H9 (cell line): ENCODE measurements around the gene STC2. TPM values are rescaled to one million over a fixed set of nuclear protein-coding genes. Genes with fewer than 3 reads are reported as not detected.

Experiments used
- DNase-seq: peaks from one replicate; pipeline ENCODE4 v3.0.0-alpha.2; 2017
- H2AFZ ChIP-seq: one replicate; pipeline ENCODE4 v1.6.1; 2013; ENCODE audit warnings: mild to moderate bottlenecking, low read length, control low read depth, moderate library complexity
- H2AK5ac ChIP-seq: 2 replicates; pipeline ENCODE4 v1.6.1; 2013; ENCODE audit warnings: low read length, control low read depth, mixed read lengths; ENCODE audit not compliant: insufficient read length
- H2BK120ac ChIP-seq: one replicate; pipeline ENCODE4 v1.6.1; 2013; ENCODE audit warnings: low read depth, mild to moderate bottlenecking, low read length, control low read depth, inconsistent platforms; ENCODE audit not compliant: poor library complexity, severe bottlenecking
- H2BK12ac ChIP-seq: 2 replicates; pipeline ENCODE4 v1.6.1; 2013; ENCODE audit warnings: low read length, control low read depth, mixed read lengths, low read depth; ENCODE audit not compliant: insufficient read length
- H2BK15ac ChIP-seq: 2 replicates; pipeline ENCODE4 v1.6.1; 2013; ENCODE audit warnings: low read depth, low read length, control low read depth
- H2BK20ac ChIP-seq: one replicate; pipeline ENCODE4 v1.6.1; 2013; ENCODE audit warnings: low read depth, mild to moderate bottlenecking, low read length, control low read depth, inconsistent platforms; ENCODE audit not compliant: poor library complexity, severe bottlenecking
- H2BK5ac ChIP-seq: 2 replicates; pipeline ENCODE4 v1.6.1; 2013; ENCODE audit warnings: low read length, control low read depth, mixed read lengths; ENCODE audit not compliant: insufficient read length
- H3K14ac ChIP-seq: 2 replicates; pipeline ENCODE4 v1.6.1; 2013; ENCODE audit warnings: low read length, control low read depth; ENCODE audit not compliant: insufficient read depth
- H3K18ac ChIP-seq: 2 replicates; pipeline ENCODE4 v1.6.1; 2013; ENCODE audit warnings: low read depth, mild to moderate bottlenecking, mixed read lengths, low read length, control low read depth; ENCODE audit not compliant: insufficient read length
- H3K23ac ChIP-seq: 2 replicates; pipeline ENCODE4 v1.6.1; 2013; ENCODE audit warnings: low read length, control low read depth, mixed read lengths, low read depth; ENCODE audit not compliant: insufficient read length
- H3K23me2 ChIP-seq: 2 replicates; pipeline ENCODE4 v1.6.1; 2013; ENCODE audit warnings: low read depth, mild to moderate bottlenecking, mixed read lengths, low read length, control low read depth; ENCODE audit not compliant: insufficient read length, poor library complexity, severe bottlenecking
- H3K27ac ChIP-seq: 2 replicates; pipeline ENCODE4 v1.5.1; 2013; ENCODE audit warnings: low read length, control low read depth, mixed read lengths, low read depth; ENCODE audit not compliant: insufficient read length
- H3K27me3 ChIP-seq: 2 replicates; pipeline ENCODE4 v1.6.1; 2013; ENCODE audit warnings: low read length, control low read depth, inconsistent platforms; ENCODE audit not compliant: insufficient read depth
- H3K4ac ChIP-seq: 2 replicates; pipeline ENCODE4 v1.6.1; 2013; ENCODE audit warnings: low read depth, mild to moderate bottlenecking, control low read depth, inconsistent platforms, low read length, moderate library complexity
- H3K4me1 ChIP-seq: 2 replicates; pipeline ENCODE4 v1.6.1; 2013; ENCODE audit warnings: low read length, control low read depth, inconsistent platforms; ENCODE audit not compliant: insufficient read depth
- H3K4me2 ChIP-seq: 2 replicates; pipeline ENCODE4 v1.6.1; 2013; ENCODE audit warnings: low read length, control low read depth, mixed read lengths; ENCODE audit not compliant: insufficient read length, insufficient read depth
- H3K56ac ChIP-seq: 2 replicates; pipeline ENCODE4 v1.6.1; 2013; ENCODE audit warnings: low read depth, mild to moderate bottlenecking, mixed read lengths, low read length, control low read depth; ENCODE audit not compliant: insufficient read length
- H3K79me1 ChIP-seq: 2 replicates; pipeline ENCODE4 v1.6.1; 2013; ENCODE audit warnings: low read depth, mild to moderate bottlenecking, moderate library complexity, low read length, control low read depth, inconsistent platforms; ENCODE audit not compliant: insufficient read depth, poor library complexity, severe bottlenecking
- H3K79me2 ChIP-seq: 2 replicates; pipeline ENCODE4 v1.6.1; 2013; ENCODE audit warnings: low read length, control low read depth, inconsistent platforms; ENCODE audit not compliant: insufficient read depth
- H3K9ac ChIP-seq: 2 replicates; pipeline ENCODE4 v1.6.1; 2013; ENCODE audit warnings: low read length, control low read depth, mixed read lengths; ENCODE audit not compliant: insufficient read length; ENCODE audit errors: extremely low read depth
- H3K9me3 ChIP-seq: one replicate; pipeline ENCODE4 v1.6.1; 2013; ENCODE audit warnings: low read depth, low read length, inconsistent platforms; ENCODE audit not compliant: control insufficient read depth
- H3T11ph ChIP-seq: one replicate; pipeline ENCODE4 v1.6.1; 2013; ENCODE audit warnings: mild to moderate bottlenecking, low read length, control low read depth, inconsistent platforms
- H4K20me1 ChIP-seq: one replicate; pipeline ENCODE4 v1.6.1; 2013; ENCODE audit not compliant: control insufficient read depth, insufficient read length, insufficient read depth
- H4K5ac ChIP-seq: 2 replicates; pipeline ENCODE4 v1.6.1; 2013; ENCODE audit warnings: low read depth, mild to moderate bottlenecking, mixed read lengths, low read length, control low read depth; ENCODE audit not compliant: insufficient read length
- H4K8ac ChIP-seq: replicated peaks from 2 replicates; pipeline ENCODE4 v1.6.1; 2013; ENCODE audit warnings: low read length, control low read depth, mixed read lengths, low read depth; ENCODE audit not compliant: insufficient read length
- H4K91ac ChIP-seq: 2 replicates; pipeline ENCODE4 v1.6.1; 2013; ENCODE audit warnings: low read depth, mild to moderate bottlenecking, moderate library complexity, mixed read lengths, low read length, control low read depth; ENCODE audit not compliant: insufficient read length
- H3K27ac Mint-ChIP-seq, 3 experiments: 2 replicates in 2 of 3; 3 replicates in 1 of 3; pipeline ENCODE4 v1.8.0; 2020 to 2021; ENCODE audit warnings: mixed read lengths in 3 of 3, mild to moderate bottlenecking in 1 of 3, moderate library complexity in 1 of 3
- H3K27me3 Mint-ChIP-seq: 2 replicates; pipeline ENCODE4 v1.8.0; 2021; ENCODE audit warnings: low read depth, mild to moderate bottlenecking, moderate library complexity, mixed read lengths
- H3K36me3 Mint-ChIP-seq, 3 experiments: 2 replicates in 2 of 3; 3 replicates in 1 of 3; pipeline ENCODE4 v1.8.0; 2020 to 2021; ENCODE audit warnings: low read depth in 3 of 3, mixed read lengths in 3 of 3; ENCODE audit not compliant: insufficient read depth in 1 of 3
- H3K4me1 Mint-ChIP-seq, 2 experiments: 2 replicates each; pipeline ENCODE4 v1.8.0; 2020; ENCODE audit warnings: mixed read lengths in 2 of 2
- H3K4me3 Mint-ChIP-seq, 2 experiments: 2 replicates in 1 of 2; 3 replicates in 1 of 2; pipeline ENCODE4 v1.8.0; 2020 to 2021; ENCODE audit warnings: mild to moderate bottlenecking in 2 of 2, mixed read lengths in 2 of 2, moderate library complexity in 1 of 2
- H3K9me3 Mint-ChIP-seq, 2 experiments: 2 replicates in 1 of 2; 3 replicates in 1 of 2; pipeline ENCODE4 v1.8.0; 2020; ENCODE audit warnings: mild to moderate bottlenecking in 2 of 2, mixed read lengths in 2 of 2, moderate library complexity in 1 of 2
- CTCF ChIP-seq: fragments of 200-600 bp; sonication (generic); conservative IDR thresholded peaks from 3 replicates; pipeline ENCODE4 v1.8.0; 2021; ENCODE audit warnings: antibody characterized with exemption, mild to moderate bottlenecking
- WGBS: extraction: QIAGEN DNeasy Blood & Tissue Kit; methylation state at CpG from one replicate; pipeline ENCODE4 v1.1.7; 2013; ENCODE audit warnings: missing lambda C conversion rate, low lambda C conversion rate, mixed read lengths; ENCODE audit not compliant: insufficient read length; ENCODE audit errors: extremely low coverage; 5-methylcytosine and 5-hydroxymethylcytosine counted together
- total RNA-seq: library from RNA; stranded (reverse); gene quantifications from 2 replicates; pipeline ENCODE4 v1.2.1, GENCODE V29; 2021

The STC2 gene
- total RNA-seq, 1 experiment from 2014 or later: 77.7 TPM

GRCh38 chr5:173339286-173339685 is 11.1 kb upstream of the STC2 start:
- Histone ChIP-seq H4K91ac (no peak overlapping the region), H4K20me1 (no peaks in the 10 kb centered on the region), H2AFZ (no peak overlapping the region), H2BK5ac (no peak overlapping the region), H3K79me1 (no peaks in the 10 kb centered on the region), H4K5ac (no peak overlapping the region), H3K4ac (no peak overlapping the region), H2BK12ac (no peak overlapping the region), H3K4me2 (no peak overlapping the region), H3K23me2 (no peaks in the 10 kb centered on the region), H2AK5ac (no peak overlapping the region), H2BK15ac (no peak overlapping the region), H3K14ac (no peak overlapping the region), H4K8ac (no peak overlapping the region), H3K4me1 (peaks cover 2% of the 10 kb centered on the region; the same call in 1 of the 2 replicates), H3K56ac (no peak overlapping the region), H3K27ac (no peak overlapping the region), H3K79me2 (no peaks in the 10 kb centered on the region), H2BK20ac (no peak overlapping the region), H3K18ac (no peak overlapping the region), H3T11ph (no peak overlapping the region), H3K9me3 (no peaks in the 10 kb centered on the region), H3K9ac (no peak overlapping the region), H3K23ac (no peak overlapping the region), H3K27me3 (no peaks in the 10 kb centered on the region), H2BK120ac (no peak overlapping the region)
- Mint-ChIP-seq H3K4me1 (peaks cover 26 to 27% of the 10 kb centered on the region in 2 experiments), H3K9me3 (no peaks in the 10 kb centered on the region), H3K27ac (no peak overlapping the region), H3K27me3 (peaks cover 11% of the 10 kb centered on the region), H3K36me3 (no peaks in the 10 kb centered on the region), H3K4me3 (no peak overlapping the region)
- no peak for TF ChIP-seq CTCF
- DNase-seq: no peak
- no CpG with 5 or more reads among the region's 11 CpGs for WGBS
